Mammary epithelial cell (primary cell): ENCODE measurements around the gene PLEKHS1.

ENCODE experiments used
- CTCF ChIP-seq, 2 donors: IDR thresholded peaks in 1 of 2; conservative IDR thresholded peaks in 1 of 2; 2 replicates each; pipeline ENCODE4 v1.5.1; 2011 to 2012; ENCODE audit warnings: inconsistent platforms in 2 of 2, low read length in 2 of 2, mild to moderate bottlenecking in 2 of 2, control low read depth in 1 of 2, low read depth in 1 of 2; ENCODE audit not compliant: insufficient read depth in 1 of 2; ENCODE audit errors: extremely low read depth in 1 of 2
- EZH2 ChIP-seq: IDR thresholded peaks from 2 replicates; pipeline ENCODE4 v1.6.1; 2012; ENCODE audit warnings: low read length, inconsistent platforms, borderline replicate concordance

GRCh38 chr10:113711142-113711541, 40.3 kb upstream of the PLEKHS1 start:
- TF ChIP-seq EZH2, result no peak
- TF ChIP-seq CTCF (conservative IDR thresholded peaks at IDR 0.05 in 1 of 2, IDR thresholded peaks at IDR 0.05 in 1 of 2; ENCODE audit: extremely low read depth in 1 of 2, insufficient read depth in 1 of 2, low read depth in 1 of 2, low read length in 2 of 2), result no peak
